ENCODE results near the gene SF1. TPM values are rescaled to one million over a fixed set of nuclear protein-coding genes. Genes with fewer than 3 reads are reported as not detected.

Gene SF1
- total and polyA plus RNA-seq, 5 donors from 2014 or later, result 75.0 to 1,361 (median 91.8) TPM

GRCh38 chr11:64765291-64765850 is 13.0 kb downstream of the SF1 start:
- H3K27ac ChIP-seq (ENCODE audit: insufficient read depth, low read length, poor library complexity, severe bottlenecking), result peak overlapping the region; percentile 2
- Mint-ChIP-seq H3K4me3 (peak overlapping the region; percentile 86 to 94 (median 86)), H3K36me3 (peaks cover 59% of the 10 kb centered on the region), H3K27me3 (peaks cover 15% of the 10 kb centered on the region), H3K9me3 (peaks cover 0 to 2% (median 0%) of the 10 kb centered on the region in 7 donors), H3K27ac (peak overlapping the region; percentile 69 to 99 (median 90)), H3K4me1 (peaks cover 31 to 94% (median 64%) of the 10 kb centered on the region in 4 donors)
- DNase-seq (no peak), ATAC-seq (ENCODE audit: low read depth in 2 of 2) (no peak)
- H3K27me3 ChIP-seq (ENCODE audit: control insufficient read depth, insufficient read depth, low read length), result no peaks in the 10 kb centered on the region
- peaks cover 69% of the 10 kb centered on the region for H3K36me3 ChIP-seq (ENCODE audit: control insufficient read depth, insufficient read depth, low read length)
- H3K4me1 ChIP-seq (ENCODE audit: control insufficient read depth, insufficient read depth, low read length, poor library complexity, severe bottlenecking), result peaks cover 96% of the 10 kb centered on the region
- H3K9me3 ChIP-seq (ENCODE audit: control insufficient read depth in 2 of 2, low read length in 2 of 2), result no peaks in the 10 kb centered on the region
- H3K4me3 ChIP-seq (ENCODE audit: low read depth, low read length), result peak overlapping the region; percentile 68

- H3K9me3 ChIP-seq (ENCODE audit: control insufficient read depth in 2 of 2, low read length in 2 of 2), result no peaks in the 10 kb centered on the region
- peaks cover 31 to 95% (median 62%) of the 10 kb centered on the region in 4 donors for H3K4me1 Mint-ChIP-seq
- peaks cover 56% of the 10 kb centered on the region for H3K36me3 Mint-ChIP-seq
- H3K9me3 Mint-ChIP-seq, result peaks cover 0 to 2% (median 0%) of the 10 kb centered on the region in 7 donors
- ATAC-seq (ENCODE audit: low read depth in 2 of 2), result no peak
- H3K4me3 ChIP-seq (ENCODE audit: low read depth, low read length), result peak overlapping the region; percentile 68
- peak overlapping the region; percentile 90 to 99 (median 96) for H3K27ac Mint-ChIP-seq
- peaks cover 15% of the 10 kb centered on the region for H3K27me3 Mint-ChIP-seq
- peak overlapping the region; percentile 72 for H3K27ac ChIP-seq (ENCODE audit: insufficient read depth, low read length, poor library complexity, severe bottlenecking)
- DNase-seq, result no peak
- peaks cover 63% of the 10 kb centered on the region for H3K36me3 ChIP-seq (ENCODE audit: control insufficient read depth, insufficient read depth, low read length)
- H3K4me1 ChIP-seq (ENCODE audit: control insufficient read depth, insufficient read depth, low read length, poor library complexity, severe bottlenecking), result peaks cover 96% of the 10 kb centered on the region
- no peaks in the 10 kb centered on the region for H3K27me3 ChIP-seq (ENCODE audit: control insufficient read depth, insufficient read depth, low read length)
- H3K4me3 Mint-ChIP-seq, result peak overlapping the region; percentile 86 to 94 (median 86)
Measured at GRCh38 chr11:64764753-64765152, 13.6 kb downstream of the SF1 start.

DNA sequence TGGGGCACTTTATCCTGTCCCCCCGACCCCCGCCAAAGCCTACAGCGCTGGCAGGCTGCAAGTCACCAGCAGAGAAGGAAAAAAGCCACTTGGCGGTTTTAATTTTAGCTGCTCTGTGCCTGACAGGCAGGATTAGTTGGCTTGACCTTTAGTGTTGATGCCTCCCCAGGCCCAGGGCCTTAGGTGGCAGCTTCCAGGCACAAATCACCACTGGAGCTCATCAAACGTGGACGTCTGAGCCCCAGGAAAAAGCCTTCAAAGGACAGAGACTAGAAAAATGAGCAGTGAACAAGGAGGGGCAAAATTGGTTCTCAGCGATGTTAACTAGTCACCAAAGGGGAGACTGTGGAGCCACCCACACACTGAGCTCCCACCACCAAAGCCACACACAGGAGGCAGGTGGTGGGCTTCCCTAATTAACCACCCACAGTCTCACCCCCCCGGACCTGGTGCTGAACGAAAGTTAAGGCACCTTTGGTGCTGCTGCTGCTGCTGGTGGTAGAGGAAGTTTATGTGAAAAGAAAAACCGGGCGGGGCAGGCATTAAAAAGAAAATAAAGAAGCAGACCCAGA is 14.2 kb downstream of the SF1 start:
- no peaks in the 10 kb centered on the region for H3K27me3 ChIP-seq (ENCODE audit: control insufficient read depth, insufficient read depth, low read length)
- peaks cover 50% of the 10 kb centered on the region for H3K36me3 Mint-ChIP-seq
- no peaks in the 10 kb centered on the region for H3K9me3 ChIP-seq (ENCODE audit: control insufficient read depth in 2 of 2, low read length in 2 of 2)
- peaks cover 97% of the 10 kb centered on the region for H3K4me1 ChIP-seq (ENCODE audit: control insufficient read depth, insufficient read depth, low read length, poor library complexity, severe bottlenecking)
- peaks cover 0 to 2% (median 0%) of the 10 kb centered on the region in 7 donors for H3K9me3 Mint-ChIP-seq
- H3K36me3 ChIP-seq (ENCODE audit: control insufficient read depth, insufficient read depth, low read length), result peaks cover 57% of the 10 kb centered on the region
- H3K4me3 ChIP-seq (ENCODE audit: low read depth, low read length), result peak overlapping the region; percentile 68
- peak; percentile 46 to 88 (median 77) for DNase-seq
- H3K27ac Mint-ChIP-seq, result peak overlapping the region; percentile 90 to 99 (median 96)
- H3K4me1 Mint-ChIP-seq, result peaks cover 31 to 95% (median 57%) of the 10 kb centered on the region in 4 donors
- H3K27me3 Mint-ChIP-seq, result peaks cover 15% of the 10 kb centered on the region
- ATAC-seq (ENCODE audit: low read depth in 2 of 2), result peak; percentile 36 to 43
- H3K4me3 Mint-ChIP-seq, result peak overlapping the region; percentile 86 to 94 (median 86)
- H3K27ac ChIP-seq (ENCODE audit: insufficient read depth, low read length, poor library complexity, severe bottlenecking), result peak overlapping the region; percentile 72

DNA sequence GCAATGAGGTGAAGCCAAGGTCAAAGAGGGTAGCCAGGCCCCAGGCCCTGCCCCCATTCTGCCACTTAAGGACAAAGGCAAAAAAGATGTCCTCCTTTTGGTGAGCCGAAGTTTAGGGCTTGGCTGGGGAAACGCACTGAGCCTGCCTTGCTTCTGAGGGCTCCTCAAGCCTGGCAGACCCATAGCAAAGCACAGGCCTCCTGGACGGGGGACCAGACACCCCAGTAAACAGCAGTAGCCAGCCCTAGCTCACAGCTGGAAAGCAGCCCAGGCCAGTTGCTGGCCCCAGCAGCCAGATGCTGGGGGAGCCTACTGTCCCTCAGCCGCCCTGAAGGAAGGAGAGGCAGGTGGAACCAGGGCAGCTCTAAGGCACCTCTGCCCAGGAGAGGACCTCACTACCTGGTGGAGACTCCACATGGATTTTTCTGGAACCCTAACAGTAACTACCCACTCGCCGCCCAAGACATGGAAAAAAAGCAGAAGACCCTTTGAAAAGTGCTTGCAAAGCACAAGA is 14.8 kb downstream of the SF1 start:
- peaks cover 15% of the 10 kb centered on the region for H3K27me3 Mint-ChIP-seq
- Histone ChIP-seq H3K27ac (ENCODE audit: insufficient read depth, low read length, poor library complexity, severe bottlenecking) (peak overlapping the region; percentile 72), H3K4me1 (ENCODE audit: control insufficient read depth, insufficient read depth, low read length, poor library complexity, severe bottlenecking) (peaks cover 96% of the 10 kb centered on the region), H3K27me3 (ENCODE audit: control insufficient read depth, insufficient read depth, low read length) (no peaks in the 10 kb centered on the region), H3K36me3 (ENCODE audit: control insufficient read depth, insufficient read depth, low read length) (peaks cover 51% of the 10 kb centered on the region), H3K4me3 (ENCODE audit: low read depth, low read length) (peak overlapping the region; percentile 68), H3K9me3 (ENCODE audit: control insufficient read depth in 2 of 2, low read length in 2 of 2) (no peaks in the 10 kb centered on the region)
- ATAC-seq (ENCODE audit: low read depth in 2 of 2) (no peak), DNase-seq (peak in 1 of 3 donors; percentile 25)
- H3K27ac Mint-ChIP-seq, result peak overlapping the region; percentile 90 to 99 (median 96)
- peaks cover 31 to 95% (median 53%) of the 10 kb centered on the region in 4 donors for H3K4me1 Mint-ChIP-seq
- peaks cover 44% of the 10 kb centered on the region for H3K36me3 Mint-ChIP-seq
- peak overlapping the region; percentile 86 to 94 (median 86) for H3K4me3 Mint-ChIP-seq
- H3K9me3 Mint-ChIP-seq, result peaks cover 0 to 2% (median 0%) of the 10 kb centered on the region in 7 donors

DNA sequence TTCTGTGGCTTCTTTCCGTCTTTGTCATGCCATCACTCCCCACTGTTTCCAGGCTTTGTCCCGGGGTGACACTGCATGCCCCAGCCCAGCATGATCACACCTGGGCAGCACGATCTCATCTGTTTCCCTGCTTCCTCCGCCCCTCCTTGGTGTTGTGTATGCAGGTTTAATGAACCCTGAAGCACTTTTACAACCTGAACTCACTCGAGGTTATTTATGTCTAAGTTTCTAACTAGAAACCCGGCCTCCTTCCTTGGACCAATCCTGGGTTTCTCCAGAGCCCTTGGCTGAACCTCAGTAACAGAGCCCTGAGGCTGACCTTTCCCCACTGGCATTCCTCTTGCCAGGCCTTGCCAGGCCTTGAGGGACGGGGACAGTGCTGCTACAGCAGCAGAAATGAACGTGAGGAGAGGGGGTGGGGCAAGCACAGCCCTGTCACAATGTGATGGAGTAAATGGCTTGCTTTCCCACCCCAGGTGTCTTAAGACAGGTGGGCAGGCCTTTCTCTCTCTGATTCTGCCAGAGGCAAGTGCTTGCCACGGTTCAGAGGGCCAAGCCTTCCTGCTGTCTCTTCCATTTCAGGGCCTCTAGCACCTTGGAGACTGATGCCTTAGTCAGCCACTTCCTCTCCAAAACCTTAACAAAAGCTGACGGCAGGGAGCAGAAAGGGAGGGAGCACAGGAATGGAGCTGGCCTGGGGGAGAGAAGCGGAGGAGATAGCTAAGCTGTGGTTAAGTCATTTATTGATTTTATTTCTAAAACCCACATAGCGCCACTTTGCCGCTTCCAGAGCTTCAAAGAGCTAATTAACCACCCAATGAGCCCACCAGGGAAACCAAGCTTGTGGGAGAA is 15.4 kb downstream of the SF1 start:
- Histone ChIP-seq H3K9me3 (ENCODE audit: control insufficient read depth in 2 of 2, low read length in 2 of 2) (no peaks in the 10 kb centered on the region), H3K36me3 (ENCODE audit: control insufficient read depth, insufficient read depth, low read length) (peaks cover 45% of the 10 kb centered on the region), H3K4me3 (ENCODE audit: low read depth, low read length) (peak overlapping the region; percentile 32), H3K4me1 (ENCODE audit: control insufficient read depth, insufficient read depth, low read length, poor library complexity, severe bottlenecking) (peaks cover 89% of the 10 kb centered on the region), H3K27me3 (ENCODE audit: control insufficient read depth, insufficient read depth, low read length) (no peaks in the 10 kb centered on the region), H3K27ac (ENCODE audit: insufficient read depth, low read length, poor library complexity, severe bottlenecking) (peak overlapping the region; percentile 72)
- H3K36me3 Mint-ChIP-seq, result peaks cover 37% of the 10 kb centered on the region
- ATAC-seq (ENCODE audit: low read depth in 2 of 2), result peak; percentile 4 to 6
- peaks cover 30 to 91% (median 49%) of the 10 kb centered on the region in 4 donors for H3K4me1 Mint-ChIP-seq
- peaks cover 0 to 2% (median 0%) of the 10 kb centered on the region in 7 donors for H3K9me3 Mint-ChIP-seq
- peaks cover 15% of the 10 kb centered on the region for H3K27me3 Mint-ChIP-seq
- peak overlapping the region; percentile 86 to 87 (median 86) for H3K4me3 Mint-ChIP-seq
- peak overlapping the region; percentile 90 to 97 (median 96) for H3K27ac Mint-ChIP-seq
- DNase-seq, result peak in 2 of 3 donors; percentile 39 to 66

DNA sequence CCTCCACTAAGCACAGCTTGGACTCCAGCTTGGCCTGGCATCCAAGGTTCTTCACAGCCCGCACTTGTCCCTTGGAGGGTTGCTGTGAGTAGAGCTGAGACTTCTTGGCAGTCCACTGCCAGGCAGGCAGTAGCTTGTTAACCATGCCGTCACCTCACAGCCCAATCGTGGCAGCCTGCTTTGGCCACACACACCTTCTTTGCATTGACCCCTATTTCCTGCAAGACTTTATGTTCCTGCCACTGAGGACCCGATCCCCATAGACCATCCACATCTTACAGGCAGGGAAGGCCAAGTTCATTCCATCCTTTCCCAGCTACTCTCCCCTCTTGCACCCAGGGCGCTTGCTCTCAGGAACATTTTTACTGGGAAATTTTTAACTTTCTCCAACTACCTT is 16.1 kb downstream of the SF1 start:
- H3K27me3 Mint-ChIP-seq, result peaks cover 11% of the 10 kb centered on the region
- H3K4me1 Mint-ChIP-seq, result peaks cover 26 to 88% (median 44%) of the 10 kb centered on the region in 4 donors
- peak overlapping the region; percentile 90 to 97 (median 96) for H3K27ac Mint-ChIP-seq
- no peaks in the 10 kb centered on the region for H3K9me3 ChIP-seq (ENCODE audit: control insufficient read depth in 2 of 2, low read length in 2 of 2)
- DNase-seq (peak in 1 of 3 donors; percentile 27), ATAC-seq (ENCODE audit: low read depth in 2 of 2) (no peak)
- no peaks in the 10 kb centered on the region for H3K27me3 ChIP-seq (ENCODE audit: control insufficient read depth, insufficient read depth, low read length)
- H3K9me3 Mint-ChIP-seq, result peaks cover 0 to 2% (median 0%) of the 10 kb centered on the region in 7 donors
- H3K36me3 ChIP-seq (ENCODE audit: control insufficient read depth, insufficient read depth, low read length), result peaks cover 38% of the 10 kb centered on the region
- H3K4me3 Mint-ChIP-seq, result peak overlapping the region; percentile 86 to 87 (median 86)
- H3K27ac ChIP-seq (ENCODE audit: insufficient read depth, low read length, poor library complexity, severe bottlenecking), result peak overlapping the region; percentile 72
- peaks cover 34% of the 10 kb centered on the region for H3K36me3 Mint-ChIP-seq
- H3K4me3 ChIP-seq (ENCODE audit: low read depth, low read length), result peak overlapping the region; percentile 7
- peaks cover 83% of the 10 kb centered on the region for H3K4me1 ChIP-seq (ENCODE audit: control insufficient read depth, insufficient read depth, low read length, poor library complexity, severe bottlenecking)

- H3K27ac Mint-ChIP-seq, result peak overlapping the region; percentile 90 to 93 (median 91)
- H3K9me3 ChIP-seq (ENCODE audit: control insufficient read depth in 2 of 2, low read length in 2 of 2), result no peaks in the 10 kb centered on the region
- H3K4me1 Mint-ChIP-seq, result peaks cover 26 to 79% (median 44%) of the 10 kb centered on the region in 4 donors
- H3K36me3 Mint-ChIP-seq, result peaks cover 35% of the 10 kb centered on the region
- peak overlapping the region; percentile 35 to 86 (median 75) for H3K4me3 Mint-ChIP-seq
- peak overlapping the region; percentile 52 for H3K27ac ChIP-seq (ENCODE audit: insufficient read depth, low read length, poor library complexity, severe bottlenecking)
- H3K4me3 ChIP-seq (ENCODE audit: low read depth, low read length), result no peak overlapping the region
- peaks cover 0 to 2% (median 0%) of the 10 kb centered on the region in 7 donors for H3K9me3 Mint-ChIP-seq
- peaks cover 29% of the 10 kb centered on the region for H3K36me3 ChIP-seq (ENCODE audit: control insufficient read depth, insufficient read depth, low read length)
- H3K27me3 Mint-ChIP-seq, result peaks cover 9% of the 10 kb centered on the region
- peaks cover 73% of the 10 kb centered on the region for H3K4me1 ChIP-seq (ENCODE audit: control insufficient read depth, insufficient read depth, low read length, poor library complexity, severe bottlenecking)
- H3K27me3 ChIP-seq (ENCODE audit: control insufficient read depth, insufficient read depth, low read length), result no peaks in the 10 kb centered on the region
- DNase-seq (peak in 2 of 3 donors; percentile 34 to 80), ATAC-seq (ENCODE audit: low read depth in 2 of 2) (peak in 1 of 2 donors; percentile 9)
Measured at GRCh38 chr11:64760759-64761420, 17.5 kb downstream of the SF1 start.

Measured in CD4-positive, CD25-positive, alpha-beta regulatory T cell (primary cell).